Measurements from ENCODE around the gene KIF26B.
"Not testable (repeated sequence)": the region's sequence is repeated elsewhere in the genome, so short reads cannot be mapped to it uniquely, and the experiment has no call there.

KIF26B gene

GRCh38 chr1:245694753-245695195 is 540.0 kb downstream of the KIF26B start:
- DNase-seq (ENCODE audit: low read depth in 2 of 2): no peak

- DNase-seq (ENCODE audit: low read depth in 2 of 2): no peak
Measured at GRCh38 chr1:245695211-245695610, 540.4 kb downstream of the KIF26B start.

- DNase-seq (ENCODE audit: low read depth in 2 of 2): not testable (repeated sequence)
Measured at GRCh38 chr1:245695701-245696100, 540.9 kb downstream of the KIF26B start.

GRCh38 chr1:245698116-245698515 is 543.3 kb downstream of the KIF26B start:
- no peak for DNase-seq (ENCODE audit: low read depth in 2 of 2)

GRCh38 chr1:245698860-245699259 is 544.1 kb downstream of the KIF26B start:
- DNase-seq (ENCODE audit: low read depth in 2 of 2): no peak

GRCh38 chr1:245700631-245701030 is 545.8 kb downstream of the KIF26B start:
- no peak for DNase-seq (ENCODE audit: low read depth in 2 of 2)

GRCh38 chr1:245701631-245702030 is 546.8 kb downstream of the KIF26B start:
- DNase-seq (ENCODE audit: low read depth in 2 of 2): no peak

- no peak for DNase-seq (ENCODE audit: low read depth in 2 of 2)
Measured at GRCh38 chr1:245702346-245702745, 547.6 kb downstream of the KIF26B start.

- DNase-seq (ENCODE audit: low read depth in 2 of 2): no peak
Measured at GRCh38 chr1:245704341-245704740, 549.6 kb downstream of the KIF26B start.

GRCh38 chr1:245704765-245705164 is 550.0 kb downstream of the KIF26B start:
- no peak for DNase-seq (ENCODE audit: low read depth in 2 of 2)

GRCh38 chr1:245707941-245708340 is 553.2 kb downstream of the KIF26B start:
- no peak for DNase-seq (ENCODE audit: low read depth in 2 of 2)

- no peak for DNase-seq (ENCODE audit: low read depth in 2 of 2)
Measured at GRCh38 chr1:245710961-245711903, 556.4 kb downstream of the KIF26B start.

- DNase-seq (ENCODE audit: low read depth in 2 of 2): not testable (repeated sequence)
Measured at GRCh38 chr1:245714027-245714426, 559.2 kb downstream of the KIF26B start.

GRCh38 chr1:245715291-245715701 is 560.5 kb downstream of the KIF26B start:
- no peak for DNase-seq (ENCODE audit: low read depth in 2 of 2)

GRCh38 chr1:245715970-245716369 is 561.2 kb downstream of the KIF26B start:
- no peak for DNase-seq (ENCODE audit: low read depth in 2 of 2)

- no peak for DNase-seq (ENCODE audit: low read depth in 2 of 2)
Measured at GRCh38 chr1:245716561-245716960, 561.8 kb downstream of the KIF26B start.

GRCh38 chr1:245717611-245718010 is 562.8 kb downstream of the KIF26B start:
- DNase-seq (ENCODE audit: low read depth in 2 of 2): no peak

GRCh38 chr1:245718123-245718522 is 563.3 kb downstream of the KIF26B start:
- DNase-seq (ENCODE audit: low read depth in 2 of 2): no peak

- no peak for DNase-seq (ENCODE audit: low read depth in 2 of 2)
Measured at GRCh38 chr1:245718951-245719350, 564.2 kb downstream of the KIF26B start.

- DNase-seq (ENCODE audit: low read depth in 2 of 2): no peak
Measured at GRCh38 chr1:245721488-245721887, 566.7 kb downstream of the KIF26B start.

- not testable (repeated sequence) for DNase-seq (ENCODE audit: low read depth in 2 of 2)
Measured at GRCh38 chr1:245728035-245728434, 573.2 kb downstream of the KIF26B start.

GRCh38 chr1:245730801-245731200 is 576.0 kb downstream of the KIF26B start:
- no peak for DNase-seq (ENCODE audit: low read depth in 2 of 2)

- not testable (repeated sequence) for DNase-seq (ENCODE audit: low read depth in 2 of 2)
Measured at GRCh38 chr1:245740336-245740735, 585.6 kb downstream of the KIF26B start.
